Activated naive CD4-positive, alpha-beta T cell treated with anti-CD3 and anti-CD28 coated beads, Interleukin-2, amount 10 ng/mL, durations not matched to agents 7 days and 5 days (primary cell): Measurements from ENCODE around the gene THBD.

ENCODE experiments used
- CTCF ChIA-PET: fragments of 350-600 bp; sonication (Branson Sonifier 250); formaldehyde crosslinking; loops from one replicate; lab custom pipeline; 2021; ENCODE audit warnings: antibody characterized with exemption; lab: Charles Lee
- DNase-seq: peaks from one replicate; pipeline ENCODE4 v3.0.0-alpha.2; 2020
- H3K27ac Mint-ChIP-seq: one replicate; pipeline ENCODE4 v1.8.0; 2021; ENCODE audit warnings: mild to moderate bottlenecking, moderate library complexity, mixed read lengths
- H3K27me3 Mint-ChIP-seq: one replicate; pipeline ENCODE4 v1.8.0; 2021; ENCODE audit warnings: mild to moderate bottlenecking, mixed read lengths
- H3K36me3 Mint-ChIP-seq: one replicate; pipeline ENCODE4 v1.8.0; 2021; ENCODE audit warnings: mixed read lengths
- H3K4me1 Mint-ChIP-seq: one replicate; pipeline ENCODE4 v1.8.0; 2021; ENCODE audit warnings: mixed read lengths
- H3K4me3 Mint-ChIP-seq: one replicate; pipeline ENCODE4 v1.8.0; 2021; ENCODE audit warnings: mild to moderate bottlenecking, moderate library complexity, mixed read lengths
- H3K9me3 Mint-ChIP-seq: one replicate; pipeline ENCODE4 v1.8.0; 2021; ENCODE audit warnings: mixed read lengths

THBD gene

DNA sequence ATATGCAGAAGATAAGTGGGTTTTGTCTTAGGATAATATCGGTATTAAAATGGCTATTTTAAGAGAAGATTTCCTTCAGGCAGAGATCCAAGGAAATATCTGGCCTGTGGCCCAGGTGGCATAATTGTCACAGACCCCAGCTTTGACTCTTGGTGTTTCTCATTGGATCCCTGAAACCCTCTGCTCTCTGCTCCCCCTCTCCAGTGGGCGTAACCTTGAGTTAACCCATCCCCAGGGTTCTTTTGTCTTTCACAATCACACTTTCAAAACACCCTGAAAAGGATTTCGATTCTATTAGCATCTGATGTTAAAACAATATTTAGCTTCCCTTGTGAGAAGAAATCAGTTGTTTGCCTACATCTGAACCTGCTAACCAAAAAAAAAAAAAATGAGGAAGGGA is 7.2 kb downstream of the THBD start:
- H3K9me3 Mint-ChIP-seq = no peaks in the 10 kb centered on the region
- H3K4me3 Mint-ChIP-seq = no peak overlapping the region
- H3K4me1 Mint-ChIP-seq = no peaks in the 10 kb centered on the region
- no peak for DNase-seq
- no peaks in the 10 kb centered on the region for H3K36me3 Mint-ChIP-seq
- no peak overlapping the region for H3K27ac Mint-ChIP-seq
- CTCF ChIA-PET = no interaction called here
- H3K27me3 Mint-ChIP-seq = peaks cover 24% of the 10 kb centered on the region

GRCh38 chr20:23039885-23040508 is 9.5 kb downstream of the THBD start:
- Mint-ChIP-seq H3K27ac (no peak overlapping the region), H3K36me3 (no peaks in the 10 kb centered on the region), H3K9me3 (no peaks in the 10 kb centered on the region), H3K27me3 (peaks cover 19% of the 10 kb centered on the region), H3K4me1 (no peaks in the 10 kb centered on the region), H3K4me3 (no peak overlapping the region)
- no peak for DNase-seq
- CTCF ChIA-PET = no interaction called here

GRCh38 chr20:23039136-23039875 is 10.2 kb downstream of the THBD start:
- CTCF ChIA-PET = no interaction called here
- H3K36me3 Mint-ChIP-seq = no peaks in the 10 kb centered on the region
- no peak for DNase-seq
- peaks cover 21% of the 10 kb centered on the region for H3K27me3 Mint-ChIP-seq
- H3K9me3 Mint-ChIP-seq = no peaks in the 10 kb centered on the region
- H3K27ac Mint-ChIP-seq = no peak overlapping the region
- H3K4me1 Mint-ChIP-seq = no peaks in the 10 kb centered on the region
- H3K4me3 Mint-ChIP-seq = no peak overlapping the region

- no peak overlapping the region for H3K27ac Mint-ChIP-seq
- DNase-seq = no peak
- no peak overlapping the region for H3K4me3 Mint-ChIP-seq
- no peaks in the 10 kb centered on the region for H3K4me1 Mint-ChIP-seq
- CTCF ChIA-PET = no interaction called here
- H3K9me3 Mint-ChIP-seq = no peaks in the 10 kb centered on the region
- peaks cover 32% of the 10 kb centered on the region for H3K27me3 Mint-ChIP-seq
- H3K36me3 Mint-ChIP-seq = no peaks in the 10 kb centered on the region
These were observed 12.4 kb downstream of the THBD start for GRCh38 chr20:23037017-23037481.

- DNase-seq = no peak
- Mint-ChIP-seq H3K27ac (no peak overlapping the region), H3K4me3 (no peak overlapping the region), H3K27me3 (peaks cover 29% of the 10 kb centered on the region), H3K36me3 (no peaks in the 10 kb centered on the region), H3K9me3 (no peaks in the 10 kb centered on the region), H3K4me1 (no peaks in the 10 kb centered on the region)
- CTCF ChIA-PET = no interaction called here
These were observed 13.1 kb downstream of the THBD start for GRCh38 chr20:23036371-23036770.

GRCh38 chr20:23035731-23036130 is 13.7 kb downstream of the THBD start:
- H3K4me1 Mint-ChIP-seq = no peaks in the 10 kb centered on the region
- no peak overlapping the region for H3K27ac Mint-ChIP-seq
- peaks cover 28% of the 10 kb centered on the region for H3K27me3 Mint-ChIP-seq
- H3K4me3 Mint-ChIP-seq = no peak overlapping the region
- no peak for DNase-seq
- CTCF ChIA-PET = no interaction called here
- H3K9me3 Mint-ChIP-seq = no peaks in the 10 kb centered on the region
- no peaks in the 10 kb centered on the region for H3K36me3 Mint-ChIP-seq

- H3K9me3 Mint-ChIP-seq = no peaks in the 10 kb centered on the region
- no peak within 1 kb of the TSS for H3K4me3 Mint-ChIP-seq
- CTCF ChIA-PET = no interaction called here
- no peak for DNase-seq
- no peaks in the 10 kb centered on the region for H3K4me1 Mint-ChIP-seq
- H3K27ac Mint-ChIP-seq = no peak within 1 kb of the TSS
- H3K36me3 Mint-ChIP-seq = no peaks in the 10 kb centered on the region
- H3K27me3 Mint-ChIP-seq = peaks cover 28% of the 10 kb centered on the region
These were observed 14.5 kb downstream of the THBD start, which contains the start of gene SSTR4 for GRCh38 chr20:23034721-23035671. Gene SSTR4, plus strand, starts transcription at chr20:23035312. Its CDS starts 172 bp downstream, at chr20:23035484.

- H3K9me3 Mint-ChIP-seq = no peaks in the 10 kb centered on the region
- H3K27me3 Mint-ChIP-seq = peaks cover 28% of the 10 kb centered on the region
- no peaks in the 10 kb centered on the region for H3K4me1 Mint-ChIP-seq
- no peak overlapping the region for H3K4me3 Mint-ChIP-seq
- no peak for DNase-seq
- no peak overlapping the region for H3K27ac Mint-ChIP-seq
- CTCF ChIA-PET = no interaction called here
- H3K36me3 Mint-ChIP-seq = no peaks in the 10 kb centered on the region
These were observed 15.6 kb downstream of the THBD start for GRCh38 chr20:23033918-23034317.

GRCh38 chr20:23032750-23033078 is 16.8 kb downstream of the THBD start:
- no peaks in the 10 kb centered on the region for H3K36me3 Mint-ChIP-seq
- CTCF ChIA-PET = no interaction called here
- H3K4me3 Mint-ChIP-seq = no peak overlapping the region
- DNase-seq = no peak
- H3K9me3 Mint-ChIP-seq = no peaks in the 10 kb centered on the region
- peaks cover 28% of the 10 kb centered on the region for H3K27me3 Mint-ChIP-seq
- H3K27ac Mint-ChIP-seq = no peak overlapping the region
- H3K4me1 Mint-ChIP-seq = no peaks in the 10 kb centered on the region

DNA sequence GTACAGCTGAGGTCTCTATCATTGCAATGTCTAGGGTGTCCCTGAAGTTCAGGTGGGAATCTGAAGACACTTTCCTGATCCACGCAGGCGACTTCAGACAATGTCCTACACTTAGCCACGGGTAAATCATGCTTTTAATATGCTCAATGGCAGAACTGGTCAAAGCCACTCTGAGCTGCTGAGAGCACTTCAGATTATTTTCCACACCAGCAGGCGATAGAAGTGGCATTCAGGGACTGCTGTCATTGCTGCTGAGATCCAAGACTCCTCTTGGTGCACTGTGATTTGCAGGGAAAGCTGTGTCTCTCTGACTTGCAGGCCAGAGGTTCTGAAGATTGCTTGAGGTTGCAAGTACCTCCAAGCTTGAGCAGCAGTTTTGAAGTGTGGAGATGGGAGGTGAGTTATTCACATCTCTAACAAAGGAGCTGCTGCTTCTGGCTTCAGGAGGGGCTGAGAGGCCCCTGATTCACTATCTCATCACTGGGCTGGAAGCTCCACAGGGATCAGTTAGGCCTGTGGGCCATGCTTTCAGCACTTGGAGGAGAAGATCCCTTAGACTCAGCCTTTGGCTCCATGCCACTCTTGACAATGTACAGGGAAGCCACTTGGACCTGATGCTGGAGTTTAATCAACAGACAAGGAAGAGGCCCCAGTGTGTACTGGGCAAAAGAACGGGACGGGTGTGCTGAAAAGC is 17.3 kb downstream of the THBD start:
- H3K27ac Mint-ChIP-seq = no peak overlapping the region
- H3K4me1 Mint-ChIP-seq = no peaks in the 10 kb centered on the region
- DNase-seq = no peak

GRCh38 chr20:23031346-23031745 is 18.1 kb downstream of the THBD start:
- no peaks in the 10 kb centered on the region for H3K4me1 Mint-ChIP-seq
- CTCF ChIA-PET = no interaction called here
- H3K9me3 Mint-ChIP-seq = no peaks in the 10 kb centered on the region
- no peak for DNase-seq
- H3K4me3 Mint-ChIP-seq = no peak overlapping the region
- H3K27ac Mint-ChIP-seq = no peak overlapping the region
- H3K27me3 Mint-ChIP-seq = peaks cover 28% of the 10 kb centered on the region
- H3K36me3 Mint-ChIP-seq = no peaks in the 10 kb centered on the region

More for the DNA sequence above, 17.3 kb downstream of the THBD start:
- Mint-ChIP-seq H3K36me3 (no peaks in the 10 kb centered on the region), H3K9me3 (no peaks in the 10 kb centered on the region), H3K27me3 (peaks cover 28% of the 10 kb centered on the region), H3K4me3 (no peak overlapping the region)
- CTCF ChIA-PET = no interaction called here

- DNase-seq = no peak
- H3K9me3 Mint-ChIP-seq = no peaks in the 10 kb centered on the region
- no peaks in the 10 kb centered on the region for H3K4me1 Mint-ChIP-seq
- no peak overlapping the region for H3K4me3 Mint-ChIP-seq
- no peak overlapping the region for H3K27ac Mint-ChIP-seq
- no peaks in the 10 kb centered on the region for H3K36me3 Mint-ChIP-seq
- CTCF ChIA-PET = no interaction called here
- H3K27me3 Mint-ChIP-seq = peaks cover 21% of the 10 kb centered on the region
These were observed 20.1 kb downstream of the THBD start for GRCh38 chr20:23029324-23029723.

DNA sequence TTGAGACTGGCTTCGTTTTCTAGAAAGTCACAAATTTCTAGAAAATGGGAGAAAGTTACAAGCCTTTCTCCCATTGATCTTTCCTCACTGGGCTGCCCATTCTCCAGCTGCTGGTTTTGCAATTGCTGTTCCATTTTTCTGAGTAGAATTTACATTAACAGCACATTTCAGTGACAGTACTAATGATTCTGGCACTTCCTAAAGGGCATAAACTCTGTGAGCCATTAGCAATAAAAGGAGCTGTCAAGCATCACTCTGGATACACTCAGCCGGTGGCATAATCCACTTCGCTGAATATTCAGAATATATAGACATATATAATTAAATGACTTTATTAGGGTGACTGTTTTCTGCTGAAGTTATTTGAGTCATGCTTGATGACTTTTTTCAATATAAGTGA is 21.1 kb downstream of the THBD start:
- H3K9me3 Mint-ChIP-seq = no peaks in the 10 kb centered on the region
- DNase-seq = no peak
- no peaks in the 10 kb centered on the region for H3K36me3 Mint-ChIP-seq
- CTCF ChIA-PET = no interaction called here
- no peak overlapping the region for H3K27ac Mint-ChIP-seq
- no peaks in the 10 kb centered on the region for H3K4me1 Mint-ChIP-seq
- H3K4me3 Mint-ChIP-seq = no peak overlapping the region
- H3K27me3 Mint-ChIP-seq = peaks cover 13% of the 10 kb centered on the region

DNA sequence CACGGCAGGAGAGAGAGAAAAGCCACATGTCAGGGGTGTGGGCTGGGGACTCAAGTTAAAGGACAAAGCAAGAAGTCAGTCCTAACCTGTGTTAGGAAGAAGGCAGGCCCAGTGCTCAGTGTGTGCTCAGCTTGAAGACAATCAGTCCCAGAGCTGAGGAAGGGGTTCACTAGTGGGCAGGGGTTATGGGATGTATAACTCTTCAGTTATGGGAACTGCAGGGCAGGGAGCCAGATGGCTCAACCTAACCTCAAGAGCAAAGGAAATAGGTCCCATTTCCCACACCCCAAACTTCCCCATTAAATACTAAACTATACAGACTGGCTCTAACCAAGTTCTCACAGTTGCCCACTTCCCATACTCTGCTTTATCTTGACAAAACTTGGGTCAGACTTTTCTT is 21.8 kb downstream of the THBD start:
- CTCF ChIA-PET = no interaction called here
- Mint-ChIP-seq H3K9me3 (no peaks in the 10 kb centered on the region), H3K36me3 (no peaks in the 10 kb centered on the region), H3K4me3 (no peak overlapping the region), H3K27ac (no peak overlapping the region), H3K4me1 (no peaks in the 10 kb centered on the region), H3K27me3 (peaks cover 6% of the 10 kb centered on the region)
- DNase-seq = no peak
